ENCODE results near the gene GNGT1.

GNGT1 gene

GRCh38 chr7:93906267-93906666 lies at the start of gene GNGT1:
Gene GNGT1, plus strand, starts transcription at chr7:93906567. Its CDS starts 180 bp downstream, at chr7:93906747.
- DNase-seq, result no peak

GRCh38 chr7:93858857-93859256 lies 47.5 kb upstream of the GNGT1 start:
- no peak for DNase-seq

- no peak for DNase-seq
These were observed 46.1 kb upstream of the GNGT1 start for GRCh38 chr7:93860261-93860660.

- DNase-seq, result no peak
These were observed 44.9 kb upstream of the GNGT1 start for GRCh38 chr7:93861325-93861949.

- no peak for DNase-seq
These were observed 43.7 kb upstream of the GNGT1 start for GRCh38 chr7:93862651-93863050.

- DNase-seq, result no peak
These were observed 39.5 kb upstream of the GNGT1 start for GRCh38 chr7:93866886-93867285.

- no peak for DNase-seq
These were observed 32.3 kb upstream of the GNGT1 start for GRCh38 chr7:93873998-93874574.

GRCh38 chr7:93877742-93878141 lies 28.6 kb upstream of the GNGT1 start:
- no peak for DNase-seq

- no peak for DNase-seq
These were observed 27.0 kb upstream of the GNGT1 start for GRCh38 chr7:93879356-93879755.

- no peak for DNase-seq
These were observed 23.9 kb upstream of the GNGT1 start for GRCh38 chr7:93882468-93882867.

- DNase-seq, result no peak
These were observed 23.1 kb upstream of the GNGT1 start for GRCh38 chr7:93883078-93883916.

GRCh38 chr7:93883917-93884345 lies 22.4 kb upstream of the GNGT1 start:
- DNase-seq, result no peak

- DNase-seq, result no peak
These were observed 21.8 kb upstream of the GNGT1 start for GRCh38 chr7:93884541-93884940.

- no peak for DNase-seq
These were observed 17.1 kb upstream of the GNGT1 start for GRCh38 chr7:93889261-93889660.

- no peak for DNase-seq
These were observed 16.3 kb upstream of the GNGT1 start for GRCh38 chr7:93890041-93890463.

- DNase-seq, result no peak
These were observed 15.8 kb upstream of the GNGT1 start, which contains the start of gene TFPI2 for GRCh38 chr7:93890464-93891068. Gene TFPI2, minus strand, starts transcription at chr7:93890753. Its CDS starts 75 bp downstream, at chr7:93890678.

- DNase-seq, result no peak
These were observed 11.9 kb upstream of the GNGT1 start for GRCh38 chr7:93894426-93894825.

GRCh38 chr7:93894966-93895640 lies 11.3 kb upstream of the GNGT1 start:
- DNase-seq, result no peak

- DNase-seq, result no peak
These were observed 10.3 kb upstream of the GNGT1 start for GRCh38 chr7:93895859-93896600.

GRCh38 chr7:93897680-93898079 lies 8.7 kb upstream of the GNGT1 start:
- DNase-seq, result no peak

- DNase-seq, result no peak
These were observed 3.5 kb upstream of the GNGT1 start for GRCh38 chr7:93902777-93903423.

Measured in activated CD4-positive, alpha-beta T cell treated with anti-CD3 and anti-CD28 coated beads for 4 hours (primary cell).